NCI-H1930 (cell line): ENCODE results near the gene CBL.

Experiments
- DNase-seq, 2 experiments: peaks; one replicate each; lab custom pipeline; 2025; lab: John Stamatoyannopoulos, UW

The CBL gene

GRCh38 chr11:119273721-119274120 is 67.6 kb downstream of the CBL start:
- DNase-seq, result no peak

- no peak for DNase-seq
Observed at GRCh38 chr11:119277660-119278059, 71.5 kb downstream of the CBL start.

- DNase-seq, result no peak
Observed at GRCh38 chr11:119282495-119282894, 76.4 kb downstream of the CBL start.

- DNase-seq, result no peak
Observed at GRCh38 chr11:119284344-119285157, 78.4 kb downstream of the CBL start.

GRCh38 chr11:119285431-119285830 is 79.3 kb downstream of the CBL start:
- DNase-seq, result no peak

- no peak for DNase-seq
Observed at GRCh38 chr11:119288219-119288618, 82.1 kb downstream of the CBL start.

- DNase-seq, result no peak
Observed at GRCh38 chr11:119290894-119291497, 84.9 kb downstream of the CBL start.

- no peak for DNase-seq
Observed at GRCh38 chr11:119293461-119293860, 87.3 kb downstream of the CBL start.

GRCh38 chr11:119295178-119295577 is 89.0 kb downstream of the CBL start:
- no peak for DNase-seq

GRCh38 chr11:119297938-119298337 is 91.8 kb downstream of the CBL start:
- no peak for DNase-seq

GRCh38 chr11:119298726-119299125 is 92.6 kb downstream of the CBL start:
- no peak for DNase-seq

GRCh38 chr11:119299416-119299815 is 93.3 kb downstream of the CBL start:
- DNase-seq, result no peak

GRCh38 chr11:119300198-119300964 is 94.2 kb downstream of the CBL start:
- no peak for DNase-seq

- no peak for DNase-seq
Observed at GRCh38 chr11:119303227-119303718, 97.1 kb downstream of the CBL start.

- DNase-seq, result no peak
Observed at GRCh38 chr11:119305556-119306372, 99.6 kb downstream of the CBL start.

- no peak for DNase-seq
Observed at GRCh38 chr11:119306373-119306890, 100.3 kb downstream of the CBL start.

GRCh38 chr11:119307219-119307618 is 101.1 kb downstream of the CBL start:
- no peak for DNase-seq

- no peak for DNase-seq
Observed at GRCh38 chr11:119307974-119308373, 101.8 kb downstream of the CBL start.

- DNase-seq, result no peak
Observed at GRCh38 chr11:119309411-119309810, 103.3 kb downstream of the CBL start.

GRCh38 chr11:119309953-119310681 is 104.0 kb downstream of the CBL start:
- DNase-seq, result no peak

- no peak for DNase-seq
Observed at GRCh38 chr11:119310682-119311052, 104.5 kb downstream of the CBL start.
